ENCODE data around the gene INPP5A.

The INPP5A gene

DNA sequence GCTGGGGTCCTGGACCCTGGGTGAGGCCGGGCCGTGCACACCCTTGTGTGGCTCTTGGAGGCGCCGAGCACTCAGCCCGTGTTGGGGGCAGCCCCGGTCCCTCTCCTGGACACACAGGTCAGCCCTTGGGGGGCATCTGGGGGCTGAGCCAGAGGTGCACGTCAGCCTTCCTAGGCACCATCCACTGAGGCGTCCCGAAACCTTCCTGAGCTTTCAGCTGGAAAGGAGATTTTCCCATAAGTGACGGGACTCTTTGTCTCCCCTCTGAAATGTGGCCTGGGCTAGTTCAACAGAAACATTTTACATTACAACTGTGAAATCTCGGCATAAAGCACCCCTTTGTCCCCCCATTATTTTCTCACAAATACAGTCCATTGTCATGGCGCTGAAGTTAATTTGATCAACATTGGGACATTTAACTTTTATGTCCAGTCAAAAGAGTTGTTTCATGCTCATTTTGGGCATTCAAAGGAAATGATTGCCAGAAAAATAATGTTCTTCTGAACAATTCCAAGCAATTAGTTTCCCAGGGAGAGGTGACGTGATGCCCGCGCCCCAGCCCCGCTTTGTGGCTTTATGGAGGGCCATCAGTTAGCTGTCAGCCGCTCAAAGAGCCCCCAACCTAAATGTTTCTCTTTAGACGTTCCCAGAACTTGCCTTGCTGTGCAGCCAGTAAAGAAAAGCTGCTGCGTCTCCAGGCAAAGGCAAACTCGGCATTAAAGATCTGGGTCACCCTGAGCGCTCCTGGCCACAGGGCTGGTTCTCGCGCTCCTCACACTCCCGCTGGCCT lies 177.6 kb downstream of the INPP5A start:
- DNase-seq (ENCODE audit: low read depth, low spot score) = no peak

DNA sequence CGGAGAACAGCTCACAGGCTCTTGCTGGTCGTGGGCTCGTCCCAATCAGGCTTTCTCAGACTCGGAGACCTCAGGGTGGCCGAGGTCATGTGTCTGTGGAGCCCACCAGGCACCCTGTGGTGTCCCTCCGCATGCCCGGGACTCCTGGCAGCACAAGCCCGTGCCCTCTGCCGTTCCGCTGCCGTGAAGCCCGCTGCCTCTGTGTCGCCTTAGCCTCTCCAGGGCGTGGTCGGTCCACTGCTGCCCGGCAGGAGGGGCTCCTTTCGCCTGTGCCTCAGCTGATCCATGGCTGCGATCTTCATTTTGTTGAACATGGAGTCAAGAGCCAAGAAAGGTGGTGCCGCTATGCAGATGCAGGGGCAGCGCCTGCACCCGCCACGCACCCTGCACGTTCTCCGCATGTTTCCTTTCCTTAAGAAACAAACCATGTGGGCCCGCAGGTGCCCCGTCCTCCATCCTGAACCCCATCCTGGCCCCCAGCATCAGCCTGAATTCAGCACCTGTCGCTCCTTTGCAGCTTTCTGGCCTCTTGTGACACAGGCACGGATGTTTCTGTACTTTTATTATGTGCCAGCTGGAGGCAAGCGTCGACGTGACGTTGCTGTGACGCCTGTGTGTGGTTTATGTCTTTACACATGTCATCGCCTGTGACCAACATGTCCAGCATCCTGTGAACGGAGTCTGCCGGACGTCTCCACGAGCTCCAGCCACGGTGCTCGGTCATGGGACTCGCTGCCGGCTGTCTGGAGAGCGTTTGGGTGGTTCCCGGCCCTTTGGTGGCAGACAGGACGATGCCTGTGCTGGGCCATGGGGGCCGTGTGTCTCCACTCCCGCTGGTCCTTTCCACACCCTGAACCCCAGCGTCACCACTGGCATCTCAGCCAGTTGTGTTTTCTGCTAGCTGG lies 178.4 kb downstream of the INPP5A start:
- no peak for DNase-seq (ENCODE audit: low read depth, low spot score)

DNA sequence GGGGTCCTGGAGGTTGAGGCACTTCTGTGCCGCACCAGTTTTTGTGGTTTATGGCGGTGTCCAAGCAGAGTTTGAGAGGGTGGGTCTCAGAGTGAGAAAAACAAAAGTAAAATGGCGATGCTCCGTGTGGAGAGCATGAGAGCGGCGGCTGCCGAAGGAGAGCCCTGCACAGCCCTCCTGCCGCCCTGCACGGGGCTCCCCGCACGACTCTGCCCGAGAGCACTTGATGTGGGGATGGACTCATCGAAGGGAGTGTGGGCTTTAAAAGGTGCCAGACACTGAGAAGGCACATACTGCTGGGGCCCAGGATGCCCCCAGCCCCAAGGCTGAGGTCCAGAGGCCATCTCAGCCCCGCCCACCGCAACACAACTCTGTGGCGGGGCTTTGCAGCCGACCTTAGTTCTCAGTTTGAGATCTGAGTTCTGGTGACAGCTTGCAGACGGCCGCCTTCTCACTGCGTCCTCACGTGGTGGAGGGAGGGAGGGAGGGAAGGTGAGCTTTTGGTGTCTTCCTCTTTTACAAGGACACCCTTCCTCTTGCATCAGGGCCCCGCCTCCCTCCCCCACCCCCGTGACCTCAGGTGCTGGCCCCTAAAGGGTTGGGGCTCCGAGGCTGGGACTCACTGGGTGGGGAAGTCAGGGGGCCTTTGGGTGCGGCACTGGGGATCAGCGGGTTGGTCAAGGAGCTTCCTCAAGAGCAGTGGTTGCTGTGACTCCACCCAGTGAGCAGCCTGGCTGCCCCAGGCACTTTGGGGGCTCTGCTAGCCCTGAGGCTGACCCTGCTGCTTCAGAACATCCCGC lies 179.3 kb downstream of the INPP5A start:
- DNase-seq (ENCODE audit: low read depth, low spot score) = no peak

DNA sequence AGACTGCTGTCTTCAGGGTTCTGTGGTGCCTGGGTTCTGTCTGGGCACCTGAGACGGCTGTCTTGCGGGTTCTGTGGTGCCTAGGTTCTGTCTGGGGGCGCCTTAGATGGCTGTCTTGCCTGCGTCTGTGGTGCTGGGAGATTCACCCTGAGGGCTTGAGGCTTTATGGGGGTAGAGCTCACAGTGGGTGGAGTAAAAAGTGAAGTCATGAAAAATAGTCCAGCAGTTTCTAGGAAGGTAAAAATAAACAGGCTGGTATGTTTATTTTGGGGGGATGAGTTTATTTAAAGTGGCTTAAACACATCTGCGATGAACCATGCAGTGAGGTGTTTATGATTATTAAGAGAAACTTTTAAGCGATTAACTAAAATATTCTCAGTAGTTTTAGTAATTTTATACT lies 184.1 kb downstream of the INPP5A start:
- no peak for DNase-seq (ENCODE audit: low read depth, low spot score)

DNA sequence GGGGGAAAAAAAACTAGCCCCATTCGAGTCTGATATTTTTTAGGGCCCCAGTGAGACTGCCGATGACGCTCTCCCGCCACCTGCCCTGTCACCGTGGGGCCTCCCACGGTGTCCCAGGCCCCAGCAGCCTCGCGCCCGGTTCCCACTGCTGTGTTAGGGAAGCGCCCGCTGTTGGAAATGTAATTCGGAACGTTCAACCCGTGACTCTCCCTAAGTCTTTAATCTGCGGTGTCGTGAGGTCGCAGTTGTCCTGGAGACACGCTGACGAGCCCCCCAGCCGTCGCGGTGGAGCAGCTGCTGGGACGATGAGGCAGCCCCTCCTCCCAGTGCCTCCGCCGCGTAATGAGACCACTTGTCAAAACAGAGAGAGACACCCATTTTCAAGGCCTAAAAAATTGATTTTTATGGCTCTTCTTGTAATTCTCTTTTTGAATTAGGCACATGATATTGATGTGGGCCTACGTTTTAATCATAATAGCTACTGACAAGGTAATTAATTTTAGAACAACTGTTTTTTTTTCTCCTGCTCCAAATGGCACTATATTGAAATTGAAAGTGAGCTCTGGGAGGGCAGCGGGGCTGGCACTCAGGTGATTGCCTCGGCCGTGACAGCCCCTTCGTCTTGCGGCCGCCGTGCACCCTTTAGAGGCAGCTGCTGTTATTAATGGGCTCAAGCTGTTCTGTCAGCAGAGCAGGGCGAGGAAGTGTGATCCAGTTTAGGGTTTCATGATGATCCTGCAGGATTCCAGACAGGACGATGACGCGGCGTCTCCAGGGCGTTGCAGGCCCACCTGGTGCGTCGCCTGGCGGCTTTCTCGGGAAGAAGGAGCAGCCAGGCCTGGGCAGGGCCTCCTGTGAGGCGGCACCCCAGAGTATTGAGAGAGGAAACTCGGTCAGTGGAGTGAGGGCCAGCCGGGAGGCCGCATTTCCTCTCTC lies 185.1 kb downstream of the INPP5A start:
- DNase-seq (ENCODE audit: low read depth, low spot score) = no peak

DNA sequence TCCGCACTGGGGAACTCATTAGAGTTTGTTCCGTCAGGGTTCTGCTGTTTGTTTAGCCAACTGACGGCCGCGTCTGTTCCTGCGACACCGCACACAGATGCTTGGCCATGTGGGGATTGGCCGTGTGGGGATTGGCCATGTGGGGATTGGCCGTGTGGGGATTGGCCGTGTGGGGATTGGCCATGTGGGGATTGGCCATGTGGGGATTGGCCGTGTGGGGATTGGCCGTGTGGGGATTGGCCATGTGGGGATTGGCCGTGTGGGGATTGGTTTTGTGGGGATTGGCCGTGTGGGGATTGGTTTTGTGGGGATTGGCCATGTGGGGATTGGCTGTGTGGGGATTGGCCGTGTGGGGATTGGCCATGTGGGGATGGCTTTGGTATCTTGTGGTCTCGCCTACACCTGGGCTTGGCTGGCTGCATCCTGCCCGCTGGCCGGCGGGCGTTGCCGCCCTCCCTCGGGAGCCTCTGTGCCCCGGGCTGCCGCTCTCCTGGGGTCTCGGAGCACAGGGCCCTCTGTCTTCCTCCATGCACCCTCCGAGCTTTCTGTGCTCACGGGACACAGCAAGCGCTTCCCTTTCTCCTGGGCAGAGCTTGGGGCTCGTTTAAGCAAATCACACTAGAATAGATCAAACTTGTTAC lies 185.9 kb downstream of the INPP5A start:
- no peak for DNase-seq (ENCODE audit: low read depth, low spot score)

DNA sequence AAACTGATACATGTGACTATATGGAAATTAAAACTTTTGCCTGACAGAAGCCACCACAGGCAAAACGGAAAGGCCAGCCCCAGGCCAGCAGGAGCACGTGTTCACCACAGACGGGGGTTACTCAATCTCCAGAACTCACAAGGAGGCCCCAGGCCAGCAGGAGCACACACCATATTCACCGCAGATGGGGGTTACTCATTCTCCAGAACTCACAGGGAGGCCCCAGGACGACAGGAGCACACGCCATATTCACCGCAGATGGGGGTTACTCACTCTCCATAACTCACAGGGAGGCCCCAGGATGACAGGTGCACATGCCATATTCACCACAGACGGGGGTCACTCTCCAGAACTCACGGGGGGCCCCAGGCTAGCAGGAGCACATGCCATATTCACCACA lies 186.9 kb downstream of the INPP5A start:
- no peak for DNase-seq (ENCODE audit: low read depth, low spot score)

DNA sequence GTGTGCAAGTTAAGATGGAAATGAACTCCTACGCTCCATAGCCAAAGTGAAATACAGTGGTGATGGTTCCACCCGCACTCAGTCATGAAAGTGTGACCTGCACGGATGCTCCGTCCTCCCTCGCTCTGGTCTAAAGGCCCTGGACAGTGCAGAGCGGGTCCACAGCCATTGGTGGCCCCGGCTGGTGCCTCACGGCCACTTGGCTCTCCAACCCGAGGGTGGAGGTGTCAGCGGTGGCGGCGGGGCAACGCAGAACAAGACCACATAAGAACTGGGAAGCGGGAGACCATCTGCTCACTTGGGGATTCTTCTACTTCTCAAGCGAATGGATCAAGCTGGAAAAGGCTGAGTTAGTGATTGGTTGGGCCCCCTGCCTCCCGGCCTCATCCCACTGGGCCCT lies 187.6 kb downstream of the INPP5A start:
- DNase-seq (ENCODE audit: low read depth, low spot score) = no peak

DNA sequence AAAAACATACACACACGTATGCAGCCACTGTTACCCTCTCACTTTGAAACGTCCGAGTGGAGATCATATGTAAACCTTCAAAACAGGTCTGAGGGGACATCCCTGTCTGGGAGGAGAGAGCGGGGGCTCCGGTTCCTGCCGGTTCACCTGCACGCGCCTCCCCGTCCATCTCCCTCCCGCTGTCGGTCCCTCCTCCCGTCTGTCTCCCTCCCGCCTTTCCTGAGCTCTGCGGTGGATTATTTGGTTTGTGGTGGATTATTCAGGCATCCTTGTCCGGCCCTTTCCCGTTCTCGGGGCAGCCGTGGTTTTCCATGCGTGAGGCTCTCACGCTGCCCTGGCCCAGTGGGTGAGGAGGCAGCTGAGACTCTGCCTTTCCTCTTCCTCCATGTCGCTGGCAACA lies 188.6 kb downstream of the INPP5A start:
- no peak for DNase-seq (ENCODE audit: low read depth, low spot score)

DNA sequence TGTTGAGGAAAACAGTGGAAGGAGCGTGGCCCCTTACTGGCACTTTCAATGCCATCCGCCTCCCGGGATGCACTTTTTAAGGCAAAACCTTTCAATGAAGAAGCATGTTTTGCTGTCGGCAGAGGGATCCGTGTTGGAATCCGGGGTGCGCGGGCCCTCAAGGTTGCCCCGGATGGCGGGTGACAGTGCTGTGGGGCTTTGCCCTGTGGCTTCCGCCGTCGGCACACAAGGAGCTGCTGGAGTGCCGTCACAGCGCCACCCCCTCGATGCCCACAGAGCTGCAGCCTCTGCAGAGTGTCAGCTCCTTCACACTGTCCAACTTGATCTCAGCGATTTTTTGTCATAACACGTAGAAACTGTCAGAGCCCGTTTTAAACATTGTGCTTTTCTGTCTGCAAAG lies 189.4 kb downstream of the INPP5A start:
- no peak for DNase-seq (ENCODE audit: low read depth, low spot score)

DNA sequence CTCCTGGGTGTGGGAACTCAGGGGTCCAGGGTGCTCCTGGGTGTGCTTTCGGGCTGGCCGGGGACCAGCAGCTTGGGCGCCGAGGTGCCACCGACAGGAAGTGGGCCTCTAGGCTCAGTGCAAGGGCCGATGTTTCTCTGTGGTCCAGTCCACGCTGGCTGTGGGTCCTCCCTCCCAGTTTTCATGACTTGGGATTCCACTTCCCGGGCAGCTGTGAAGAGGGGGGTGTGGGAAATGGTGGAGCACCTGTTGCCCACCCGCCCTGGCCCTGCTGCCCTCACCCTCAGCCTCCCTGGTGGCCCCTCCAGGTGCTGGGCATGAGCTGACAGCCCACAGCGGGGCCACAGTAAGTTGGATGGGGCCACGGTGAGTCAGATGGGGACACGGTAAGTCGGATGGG lies 189.8 kb downstream of the INPP5A start:
- DNase-seq (ENCODE audit: low read depth, low spot score) = no peak

DNA sequence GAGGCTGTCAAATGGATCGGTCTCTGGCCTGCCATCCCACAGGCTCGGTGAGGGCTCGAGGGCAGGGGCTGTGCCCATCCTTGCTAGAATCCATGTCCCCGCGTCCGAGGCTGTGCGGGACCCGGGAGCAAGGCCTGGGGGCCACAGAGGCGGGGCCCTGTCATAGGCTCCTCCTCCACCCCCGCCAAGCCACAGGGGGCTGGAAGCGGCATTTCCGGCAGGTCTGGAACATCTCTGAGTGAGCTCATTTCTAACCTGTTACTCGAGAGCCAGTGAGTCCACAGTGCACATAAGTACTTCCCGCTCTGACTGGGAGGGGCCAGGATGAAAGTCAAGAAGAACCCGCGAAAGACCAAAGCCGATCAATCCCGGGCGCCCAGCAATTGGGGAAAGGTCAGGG lies 190.7 kb downstream of the INPP5A start:
- no peak for DNase-seq (ENCODE audit: low read depth, low spot score)

DNA sequence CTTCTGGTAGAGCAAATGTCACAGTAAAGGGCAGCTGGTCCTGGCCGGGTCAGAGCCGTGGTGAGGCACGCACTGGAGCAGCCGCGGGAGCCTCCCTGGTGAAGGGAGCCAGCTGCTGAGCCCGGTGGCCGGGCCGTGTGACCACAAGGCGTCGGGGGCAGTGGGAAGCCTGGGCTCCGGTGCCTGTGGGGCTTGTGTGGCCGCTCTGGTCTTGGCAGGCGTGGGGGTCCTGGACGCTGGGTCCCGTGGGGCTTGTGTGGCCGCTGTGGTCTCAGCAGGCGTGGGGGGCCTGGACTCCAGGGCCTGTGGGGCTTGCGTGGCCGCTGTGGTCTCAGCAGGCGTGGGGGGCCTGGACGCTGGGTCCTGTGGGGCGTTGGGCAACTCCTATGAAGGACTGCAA lies 191.2 kb downstream of the INPP5A start:
- no peak for DNase-seq (ENCODE audit: low read depth, low spot score)

DNA sequence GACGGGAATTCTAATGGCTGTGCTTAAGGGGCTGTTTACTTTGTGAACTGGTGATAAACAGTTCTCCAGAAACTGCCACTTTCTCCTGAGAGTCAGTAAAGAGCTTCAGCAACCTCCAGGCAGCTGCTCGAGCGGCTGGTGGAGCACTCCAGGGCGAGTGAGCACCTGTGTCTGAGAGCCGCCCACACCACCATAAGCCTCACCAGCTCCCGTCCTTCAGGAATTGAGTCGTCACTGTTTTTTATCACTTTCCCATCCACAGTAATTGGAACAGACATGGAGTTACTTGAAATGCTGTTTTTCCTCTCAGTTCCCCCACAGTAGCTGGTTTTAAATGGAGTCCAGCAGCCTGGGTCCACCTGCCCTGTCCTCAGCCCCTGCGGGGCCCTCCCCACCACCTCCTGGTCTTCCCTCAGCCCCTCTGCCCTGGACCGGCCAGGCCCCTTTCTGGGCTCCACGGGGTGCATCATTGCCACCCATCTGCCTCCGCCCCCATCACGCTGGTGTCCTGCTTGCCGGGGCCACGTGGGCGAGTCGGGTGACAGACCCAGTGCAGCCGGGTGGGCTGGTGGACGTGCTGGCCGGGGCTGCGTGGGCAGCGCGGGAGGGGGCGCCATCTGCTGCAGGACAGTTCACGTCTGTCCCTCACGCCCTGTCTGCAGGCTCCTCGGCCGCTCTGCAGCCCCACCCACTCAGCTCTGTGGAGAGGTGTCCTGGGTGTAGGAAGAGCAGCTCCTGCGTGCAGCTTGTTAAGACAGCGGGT lies 192.4 kb downstream of the INPP5A start:
- DNase-seq (ENCODE audit: low read depth, low spot score) = no peak

DNA sequence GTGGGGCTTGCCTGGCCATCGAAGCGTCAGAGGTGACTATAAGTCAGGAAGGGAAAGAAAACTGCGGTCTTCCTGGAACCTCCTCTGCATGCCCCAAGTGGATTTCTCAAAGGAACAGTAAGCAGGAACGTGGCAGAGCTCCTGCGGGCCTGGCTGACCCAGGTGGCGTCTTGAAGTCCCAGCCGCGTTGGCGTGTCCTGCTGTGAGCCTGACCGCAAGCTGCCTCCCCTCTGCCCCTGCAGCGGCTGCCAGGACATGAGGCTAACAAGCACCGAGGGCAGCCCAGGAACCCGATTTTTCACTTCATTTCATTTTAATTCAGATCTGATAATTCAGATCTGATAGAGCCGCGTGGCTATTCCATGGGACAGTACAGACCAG lies 193.0 kb downstream of the INPP5A start:
- no peak for DNase-seq (ENCODE audit: low read depth, low spot score)

DNA sequence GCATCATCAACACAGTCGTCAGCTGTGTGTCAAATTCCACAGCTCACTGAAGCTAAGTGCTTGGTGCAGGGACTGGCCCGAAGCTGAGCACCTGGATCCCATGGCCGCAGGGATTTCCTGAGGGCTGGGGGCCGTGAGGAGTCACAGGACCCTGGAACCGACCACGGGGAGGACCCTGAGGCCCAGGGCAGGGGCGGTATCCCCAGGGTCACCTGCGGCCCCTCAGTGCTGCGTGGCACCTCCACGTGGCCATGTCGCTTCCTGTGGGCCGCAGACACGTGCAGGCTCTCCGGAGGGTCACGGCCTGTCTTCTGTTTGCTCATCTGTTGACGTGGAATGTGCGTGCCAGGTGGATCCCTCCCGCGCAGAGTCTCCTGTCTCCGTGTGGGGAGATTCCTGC lies 194.9 kb downstream of the INPP5A start:
- DNase-seq (ENCODE audit: low read depth, low spot score) = no peak

DNA sequence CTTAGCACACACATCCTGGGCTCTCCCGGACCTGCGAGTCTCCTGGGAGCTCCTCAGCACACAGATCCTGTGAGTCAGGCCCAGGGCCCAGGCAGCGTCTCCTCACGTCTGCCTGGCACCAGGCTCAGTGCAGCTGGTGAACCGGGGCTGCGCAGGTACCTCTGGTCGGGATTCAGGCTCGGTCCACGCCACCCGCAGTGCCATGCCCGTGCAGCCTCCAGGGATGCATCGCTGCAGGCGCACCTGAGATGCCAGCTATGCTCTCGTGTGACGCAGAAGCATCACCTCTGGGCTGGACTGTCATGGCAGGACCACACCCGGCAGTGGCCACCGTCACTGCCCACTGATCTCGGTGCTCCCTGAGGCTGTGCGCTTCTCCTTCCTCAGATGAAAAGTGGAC lies 196.3 kb downstream of the INPP5A start:
- DNase-seq (ENCODE audit: low read depth, low spot score) = no peak

DNA sequence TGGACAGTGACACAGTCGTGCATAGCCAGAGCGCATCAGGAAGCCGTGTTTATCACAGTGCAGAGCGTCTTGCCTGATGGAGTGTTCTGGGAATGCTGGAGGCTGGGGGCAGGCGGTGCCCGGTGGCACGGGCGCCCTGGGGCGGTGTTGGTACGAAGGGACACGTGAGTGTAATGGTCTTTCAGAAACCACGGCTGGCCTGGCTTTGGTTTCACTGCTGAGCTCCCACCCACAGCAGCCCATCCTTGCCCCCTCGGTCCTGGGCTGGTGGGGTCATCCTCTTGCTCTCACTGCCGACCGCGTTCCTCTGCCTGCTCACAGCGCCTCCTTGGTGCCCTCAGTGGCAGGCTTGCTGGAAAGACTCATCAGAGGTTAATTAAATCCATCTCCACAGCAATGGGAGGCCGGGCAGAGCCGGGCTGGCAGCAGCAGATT lies 197.8 kb downstream of the INPP5A start:
- DNase-seq (ENCODE audit: low read depth, low spot score) = no peak

DNA sequence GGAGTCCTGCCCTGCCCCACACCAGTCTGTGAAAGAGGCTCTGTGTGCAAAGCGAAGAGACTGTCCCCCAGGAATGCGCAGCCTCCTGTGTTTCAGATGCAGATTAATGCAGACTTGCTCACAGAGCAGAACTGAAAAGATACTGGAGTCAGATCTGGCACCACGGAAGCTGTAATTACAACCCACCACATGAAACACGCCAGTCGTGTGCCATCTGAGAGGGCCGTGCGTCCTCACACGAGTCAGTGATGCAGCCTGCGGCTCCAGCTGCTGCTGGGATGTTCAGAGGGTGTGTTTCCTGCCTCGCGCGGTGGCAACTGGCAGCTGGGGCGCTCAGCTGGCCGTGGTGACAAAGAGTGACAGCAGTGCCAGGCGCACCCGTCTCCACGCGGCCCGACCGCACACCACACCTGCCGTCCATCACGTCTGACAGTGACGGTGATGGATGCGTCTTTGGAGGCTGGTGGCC lies 198.4 kb downstream of the INPP5A start:
- no peak for DNase-seq (ENCODE audit: low read depth, low spot score)

Measured in brain pericyte (primary cell).